ENCODE data around the gene SORCS3. TPM values are rescaled to one million over a fixed set of nuclear protein-coding genes. Genes with fewer than 3 reads are reported as not detected.

The SORCS3 gene
- total and polyA plus RNA-seq, 10 of the 15 experiments (the other 5 are each of a cell fraction or from before 2014, with no cell fraction given): 0.01 to 0.04 (median 0.02) TPM; not detected in 7

DNA sequence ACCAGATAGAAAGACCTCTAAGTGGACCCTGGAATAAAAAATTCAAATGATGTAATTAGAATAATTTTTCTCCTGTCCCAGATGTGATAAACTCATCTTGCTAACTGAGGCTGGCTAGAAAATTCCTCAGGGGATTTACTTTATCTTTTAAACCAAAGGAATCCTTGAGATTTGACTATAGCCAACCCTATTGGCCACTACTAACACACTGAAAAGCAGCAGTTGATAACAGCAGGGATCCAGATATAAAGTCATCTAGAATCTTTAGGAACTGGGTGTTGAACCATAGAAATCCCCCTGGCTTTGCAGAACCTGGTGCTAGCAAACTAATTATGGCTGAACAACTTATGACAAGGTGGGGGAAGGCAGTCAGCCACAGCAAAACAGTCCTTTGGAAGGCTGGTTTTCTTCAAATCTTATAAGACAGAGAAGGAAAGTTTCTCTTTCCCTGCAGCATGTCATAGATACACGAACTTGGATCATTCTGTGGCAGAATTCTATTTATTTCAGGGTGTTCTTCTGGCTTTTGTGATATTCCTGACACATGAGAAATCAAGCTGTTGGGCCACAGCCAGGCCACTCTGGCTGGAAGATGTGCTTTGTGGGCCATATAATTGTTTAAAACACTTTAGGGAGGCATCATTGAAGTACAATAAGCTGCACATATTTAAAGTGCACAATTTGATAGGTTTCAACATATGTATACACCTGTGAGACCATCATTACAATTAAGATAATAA lies 643.6 kb downstream of the SORCS3 start:
- H2AFZ ChIP-seq (ENCODE audit: control insufficient read depth, low read depth, low read length): no peak overlapping the region
- POLR2A ChIA-PET: no interaction called here
- no peaks in the 10 kb centered on the region for H3K9me3 ChIP-seq (replicated peaks; ENCODE audit: control insufficient read depth, insufficient read depth, low read length)
- BruUV-seq (replicated peaks): no TSS peak
- H3K79me2 ChIP-seq (ENCODE audit: control insufficient read depth, insufficient read depth, low read length): no peaks in the 10 kb centered on the region
- H3K27me3 ChIP-seq (replicated peaks in 1 of 2; ENCODE audit: control insufficient read depth in 2 of 2, insufficient read depth in 2 of 2, low read length in 1 of 2): no peaks in the 10 kb centered on the region
- CTCF ChIA-PET: no interaction called here
- in situ Hi-C loops (cut with MboI) (no loop called here), intact Hi-C loops (cut with micrococcal nuclease; ENCODE audit: unreplicated experiment) (no loop called here)
- RAD21 ChIA-PET (ENCODE audit: unreplicated experiment): no interaction called here
- no peak overlapping the region for H3K4me2 ChIP-seq (ENCODE audit: control insufficient read depth, insufficient read depth)
- no peaks in the 10 kb centered on the region for H3K4me1 ChIP-seq (ENCODE audit: control insufficient read depth, insufficient read depth, low read length)
- ATAC-seq (no peak), DNase-seq (ENCODE audit: low read depth, low spot score) (no peak), FAIRE-seq (no peak)
- H3K36me3 ChIP-seq (ENCODE audit: control insufficient read depth in 2 of 2, insufficient read depth in 2 of 2, low read length in 1 of 2): no peaks in the 10 kb centered on the region
- no peaks in the 10 kb centered on the region for H4K20me1 ChIP-seq (ENCODE audit: control insufficient read depth, insufficient read depth)
- no peak overlapping the region for H3K4me3 ChIP-seq
- H3K27ac ChIP-seq (ENCODE audit: control insufficient read depth, insufficient read depth): no peak overlapping the region
- SMC1A ChIA-PET (ENCODE audit: uncharacterized antibody, unreplicated experiment): no interaction called here
- no peak overlapping the region for H3K9ac ChIP-seq (ENCODE audit: control insufficient read depth, insufficient read depth, low read length)
- 0% methylated on average over 1 of the region's 1 CpG for WGBS (ENCODE audit: insufficient coverage, insufficient replicate concordance, low lambda C conversion rate, missing lambda C conversion rate)
- no peak for TF ChIP-seq BCL3 (IDR thresholded peaks at IDR 0.05; ENCODE audit: borderline replicate concordance, insufficient read depth, low read depth, low read length, poor library complexity, severe bottlenecking)
- TF ChIP-seq, protein P1, sequence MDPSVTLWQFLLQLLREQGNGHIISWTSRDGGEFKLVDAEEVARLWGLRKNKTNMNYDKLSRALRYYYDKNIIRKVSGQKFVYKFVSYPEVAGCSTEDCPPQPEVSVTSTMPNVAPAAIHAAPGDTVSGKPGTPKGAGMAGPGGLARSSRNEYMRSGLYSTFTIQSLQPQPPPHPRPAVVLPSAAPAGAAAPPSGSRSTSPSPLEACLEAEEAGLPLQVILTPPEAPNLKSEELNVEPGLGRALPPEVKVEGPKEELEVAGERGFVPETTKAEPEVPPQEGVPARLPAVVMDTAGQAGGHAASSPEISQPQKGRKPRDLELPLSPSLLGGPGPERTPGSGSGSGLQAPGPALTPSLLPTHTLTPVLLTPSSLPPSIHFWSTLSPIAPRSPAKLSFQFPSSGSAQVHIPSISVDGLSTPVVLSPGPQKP (IDR thresholded peaks at IDR 0.05; ENCODE audit: low read depth, low read length): no peak
- TF ChIP-seq ATF7 (IDR thresholded peaks at IDR 0.05; ENCODE audit: low read depth): no peak
- TF ChIP-seq CBX3 (IDR thresholded peaks at IDR 0.05; ENCODE audit: borderline replicate concordance, low read depth): no peak
- TF ChIP-seq JUND (IDR thresholded peaks at IDR 0.05; ENCODE audit: low read depth, low read length): no peak
- TF ChIP-seq TCF3 (IDR thresholded peaks at IDR 0.05; ENCODE audit: borderline replicate concordance, insufficient read depth, low read depth, low read length): no peak
- no peak for TF ChIP-seq ZNF217 (IDR thresholded peaks at IDR 0.05)
- TF ChIP-seq ATF2 (IDR thresholded peaks at IDR 0.05; ENCODE audit: low read length): no peak
- no peak for TF ChIP-seq ZZZ3 (IDR thresholded peaks at IDR 0.05; ENCODE audit: control insufficient read depth, insufficient read length, low read depth)

Measured in GM12878 (cell line).